Esophagus muscularis mucosa (tissue), 4 donors: ENCODE measurements around the gene TAF5L. TPM values are rescaled to one million over a fixed set of nuclear protein-coding genes. Genes with fewer than 3 reads are reported as not detected.

Experiments used
- DNase-seq: peaks from one replicate; pipeline ENCODE4 v3.0.0-alpha.2; 2017; ENCODE audit errors: extremely low spot score
- H3K27ac ChIP-seq, 4 donors: fragments of 200-600 bp; sonication (generic); replicated peaks in 1 of 4; 1 replicate in 3 of 4; 2 replicates in 1 of 4; pipeline ENCODE4 v1.5.1; 2016 to 2019; ENCODE audit warnings: mild to moderate bottlenecking in 1 of 4
- H3K27me3 ChIP-seq, 4 donors: fragments of 200-600 bp; sonication (generic); one replicate each; pipeline versions ENCODE4 v1.5.1 to v1.6.0; 2016 to 2019
- H3K36me3 ChIP-seq, 4 donors: fragments of 200-600 bp; sonication (generic); one replicate each; pipeline ENCODE4 v1.5.1; 2016 to 2019
- H3K4me1 ChIP-seq, 4 donors: fragments of 200-600 bp; sonication (generic); one replicate each; pipeline ENCODE4 v1.5.1; 2016 to 2019
- H3K4me3 ChIP-seq, 4 donors: fragments of 200-600 bp; sonication (generic); 1 replicate in 2 of 4; 2 replicates in 2 of 4; pipeline ENCODE4 v1.5.1; 2016 to 2019; ENCODE audit warnings: mild to moderate bottlenecking in 4 of 4, moderate library complexity in 1 of 4
- H3K9me3 ChIP-seq, 4 donors: fragments of 200-600 bp; sonication (generic); 1 replicate in 3 of 4; 2 replicates in 1 of 4; pipeline ENCODE4 v1.5.1; 2016 to 2019
- CTCF ChIP-seq, 3 experiments: fragments of 200-600 bp in 2 of 3; fragments of 450-650 bp in 1 of 3; sonication (generic) in 2 of 3; IDR thresholded peaks; one replicate each; pipeline ENCODE4 v1.5.1; 2017 to 2019; ENCODE audit warnings: antibody characterized with exemption in 3 of 3, mild to moderate bottlenecking in 2 of 3, moderate library complexity in 1 of 3
- EP300 ChIP-seq: sonication (generic); formaldehyde crosslinking; IDR thresholded peaks from one replicate; pipeline ENCODE4 v1.6.1; 2017; ENCODE audit warnings: antibody characterized with exemption
- POLR2A ChIP-seq: fragments of 450-650 bp; IDR thresholded peaks from one replicate; pipeline ENCODE4 v1.6.1; 2017; ENCODE audit warnings: antibody characterized with exemption, moderate library complexity, mild to moderate bottlenecking, low read depth
- POLR2AphosphoS5 ChIP-seq, 2 donors: sonication (generic); formaldehyde crosslinking; IDR thresholded peaks; one replicate each; pipeline ENCODE4 v1.6.1; 2017; ENCODE audit warnings: antibody characterized with exemption in 2 of 2
- WGBS: methylation state at CpG from one replicate; pipeline ENCODE4 v1.1.5; 2018; 5-methylcytosine and 5-hydroxymethylcytosine counted together
- intact Hi-C: fragments of 100-400 bp; cut with DNase I; formaldehyde crosslinking; loops from one replicate; pipeline ENCODE4 v1.15.1; 2023
- total RNA-seq, 4 donors: library from RNA; depleted of rRNA; stranded (reverse); fragments of >200 nt; gene quantifications; one replicate each; pipeline versions ENCODE4 v1.1.0 to v1.2.1, GENCODE V29; 2016

The TAF5L gene
- total RNA-seq, 4 donors from 2014 or later, result 18.7 to 29.6 (median 23.4) TPM

DNA sequence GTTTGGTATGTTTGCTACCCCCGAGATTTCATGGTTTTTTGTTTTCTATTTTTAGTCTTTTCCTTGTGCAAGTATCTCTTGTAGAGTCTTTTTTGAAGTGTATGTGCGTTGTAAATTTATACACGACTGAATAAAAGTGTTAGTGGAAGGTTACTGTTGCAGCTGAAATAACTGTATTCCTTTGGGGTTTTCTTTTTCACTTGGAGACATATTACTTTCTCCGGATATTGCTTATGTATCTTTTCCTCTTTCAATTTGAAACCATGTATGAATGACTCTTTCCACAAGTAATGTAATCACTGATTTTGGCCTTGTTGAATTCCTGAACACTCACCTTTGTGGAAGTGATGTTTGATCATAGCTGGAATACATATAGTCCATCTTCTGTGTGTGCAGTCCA is 1.1 kb upstream of the TAF5L start:
- Histone ChIP-seq H3K36me3 (no peaks in the 10 kb centered on the region), H3K27ac (peak overlapping the region; percentile 90 to 95 (median 94)), H3K9me3 (no peaks in the 10 kb centered on the region), H3K4me3 (peak overlapping the region; percentile 77 to 97 (median 87)), H3K27me3 (no peaks in the 10 kb centered on the region), H3K4me1 (peaks cover 28 to 47% (median 41%) of the 10 kb centered on the region in 4 donors)
- TF ChIP-seq CTCF (IDR thresholded peaks at IDR 0.05) (no peak), POLR2AphosphoS5 (IDR thresholded peaks at IDR 0.05) (no peak), POLR2A (no peak), EP300 (no peak)
- no peak for DNase-seq
- intact Hi-C loops, result no loop called here
- 9% methylated on average over 4 of the region's 4 CpGs for WGBS

DNA sequence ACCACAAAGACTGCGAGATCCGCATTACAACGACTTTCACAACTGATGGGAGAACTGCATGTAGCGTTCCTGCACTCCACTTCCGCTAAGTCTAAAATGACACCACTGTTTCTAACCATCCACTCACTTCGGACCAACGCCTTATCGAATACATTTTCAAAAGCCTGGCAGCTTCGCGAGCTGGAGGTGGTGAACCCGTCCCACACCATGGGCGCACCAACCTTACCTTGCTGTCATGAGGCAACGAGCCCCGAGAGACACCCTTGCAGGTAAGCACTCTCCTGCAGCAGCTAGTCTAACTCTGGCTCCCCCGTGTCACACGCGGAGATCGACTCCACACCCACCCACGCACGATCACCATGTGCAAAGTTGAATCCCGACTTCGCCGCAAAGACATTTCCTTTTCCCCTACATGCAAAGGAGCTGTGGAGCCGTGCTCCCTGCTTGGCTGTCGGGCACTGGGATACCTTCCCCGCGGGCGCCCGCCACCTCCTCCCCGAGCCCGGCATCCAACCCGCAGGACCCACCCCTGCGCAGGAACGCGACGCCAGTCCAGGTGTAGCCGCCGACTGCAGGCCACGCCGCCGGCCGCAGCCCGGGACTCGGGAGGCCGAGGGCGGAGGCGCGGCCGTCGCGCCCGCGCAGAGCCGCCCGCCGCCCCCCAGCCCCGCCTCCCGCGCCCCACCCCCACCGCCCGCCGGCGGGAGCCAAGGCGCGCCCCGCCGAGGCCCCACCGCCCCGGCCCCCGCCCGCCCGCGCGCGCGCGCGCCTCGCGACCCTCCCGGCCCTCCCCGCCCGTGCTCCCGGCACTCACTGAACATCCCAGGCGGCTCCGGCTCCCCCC is 629 bp downstream of the TAF5L start:
- peak overlapping the region; percentile 77 to 97 (median 87) for H3K4me3 ChIP-seq
- H3K9me3 ChIP-seq, result no peaks in the 10 kb centered on the region
- H3K4me1 ChIP-seq, result peaks cover 39 to 64% (median 58%) of the 10 kb centered on the region in 4 donors
- no peak for TF ChIP-seq EP300
- TF ChIP-seq POLR2AphosphoS5 (IDR thresholded peaks at IDR 0.05), result peak in 1 of 2 donors; percentile 13
- TF ChIP-seq POLR2A, result peak; percentile 7
- no peak for TF ChIP-seq CTCF (IDR thresholded peaks at IDR 0.05)
- intact Hi-C loops, result no loop called here
- no peak for DNase-seq
- under 1% methylated on average over 23 of the region's 86 CpGs for WGBS
- H3K27ac ChIP-seq, result peak overlapping the region; percentile 90 to 95 (median 94)
- no peaks in the 10 kb centered on the region for H3K36me3 ChIP-seq
- no peaks in the 10 kb centered on the region for H3K27me3 ChIP-seq

GRCh38 chr1:229624521-229625070 is 1.3 kb downstream of the TAF5L start:
- no peaks in the 10 kb centered on the region for H3K9me3 ChIP-seq
- H3K4me1 ChIP-seq, result peaks cover 43 to 71% (median 62%) of the 10 kb centered on the region in 4 donors
- 42% methylated on average over 9 of the region's 9 CpGs for WGBS
- peak overlapping the region; percentile 2 to 95 (median 92) for H3K27ac ChIP-seq
- no peak for TF ChIP-seq POLR2A
- no peak for TF ChIP-seq POLR2AphosphoS5 (IDR thresholded peaks at IDR 0.05)
- no peak for TF ChIP-seq CTCF (IDR thresholded peaks at IDR 0.05)
- no peak for TF ChIP-seq EP300
- intact Hi-C loops, result no loop called here
- H3K36me3 ChIP-seq, result no peaks in the 10 kb centered on the region
- peak overlapping the region; percentile 77 to 97 (median 87) for H3K4me3 ChIP-seq
- DNase-seq, result peak; percentile 72
- no peaks in the 10 kb centered on the region for H3K27me3 ChIP-seq

GRCh38 chr1:229623838-229624237 is 2.1 kb downstream of the TAF5L start:
- intact Hi-C loops, result no loop called here

More at GRCh38 chr1:229623838-229624237, 2.1 kb downstream of the TAF5L start:
- H3K9me3 ChIP-seq, result no peaks in the 10 kb centered on the region
- 62% methylated on average over 1 of the region's 1 CpG for WGBS
- DNase-seq, result no peak
- H3K4me3 ChIP-seq, result peak overlapping the region in 1 of 4 donors; percentile 77
- H3K27ac ChIP-seq, result no peak overlapping the region
- TF ChIP-seq CTCF (IDR thresholded peaks at IDR 0.05), result no peak
- no peak for TF ChIP-seq POLR2A
- no peak for TF ChIP-seq POLR2AphosphoS5 (IDR thresholded peaks at IDR 0.05)
- TF ChIP-seq EP300, result no peak
- H3K27me3 ChIP-seq, result no peaks in the 10 kb centered on the region
- no peaks in the 10 kb centered on the region for H3K36me3 ChIP-seq
- peaks cover 43 to 75% (median 65%) of the 10 kb centered on the region in 4 donors for H3K4me1 ChIP-seq
